SK-N-SH treated with all-trans-retinoic acid at 6 μM for 48 hours (cell line): Measurements from ENCODE around the gene MC4R.

Source experiments
- ATAC-seq: fragments of 200-7000 bp; cut with Tn5 transposase; 3 replicates; pipeline ENCODE4 v1.9.1; 2020; ENCODE audit warnings: mild to moderate bottlenecking, moderate library complexity
- ARNTL ChIP-seq: fragments of 450-650 bp; formaldehyde crosslinking; IDR thresholded peaks from 2 replicates; pipeline ENCODE4 v1.5.0; 2020; ENCODE audit warnings: low read depth, mild to moderate bottlenecking, moderate library complexity, borderline replicate concordance
- CREB5 ChIP-seq: fragments of 250-450 bp; sonication (Bioruptor Pico); IDR thresholded peaks from 2 replicates; pipeline ENCODE4 v1.5.1; 2020; ENCODE audit warnings: low read depth, mild to moderate bottlenecking, moderate library complexity
- CSDC2 ChIP-seq: fragments of 250-450 bp; sonication (Bioruptor Pico); IDR thresholded peaks from 2 replicates; pipeline ENCODE4 v1.5.0; 2020; ENCODE audit warnings: mild to moderate bottlenecking, moderate library complexity
- CSRNP3 ChIP-seq: fragments of 250-450 bp; sonication (Bioruptor Pico); IDR thresholded peaks from 2 replicates; pipeline ENCODE4 v1.5.1; 2021; ENCODE audit warnings: mild to moderate bottlenecking, moderate library complexity
- ESRRG ChIP-seq: fragments of 250-450 bp; sonication (Bioruptor Pico); IDR thresholded peaks from 2 replicates; pipeline ENCODE4 v1.6.1; 2021; ENCODE audit warnings: mild to moderate bottlenecking
- GLIS3 ChIP-seq: fragments of 250-450 bp; sonication (Bioruptor Pico); IDR thresholded peaks from 2 replicates; pipeline ENCODE4 v1.5.0; 2020; ENCODE audit warnings: mild to moderate bottlenecking, moderate library complexity
- ISL1 ChIP-seq: fragments of 250-450 bp; sonication (Bioruptor Pico); IDR thresholded peaks from 2 replicates; pipeline ENCODE4 v2.1.2; 2022; ENCODE audit warnings: mild to moderate bottlenecking, moderate library complexity
- OSR1 ChIP-seq: fragments of 250-450 bp; sonication (Bioruptor Pico); IDR thresholded peaks from 2 replicates; pipeline ENCODE4 v1.8.0; 2022; ENCODE audit warnings: moderate library complexity, mild to moderate bottlenecking, inconsistent platforms
- POU6F1 ChIP-seq: fragments of 250-450 bp; sonication (Bioruptor Pico); IDR thresholded peaks from 2 replicates; pipeline ENCODE4 v1.8.0; 2021; ENCODE audit warnings: low read depth, mild to moderate bottlenecking, moderate library complexity, borderline replicate concordance
- PPARA ChIP-seq: fragments of 250-450 bp; sonication (Bioruptor Pico); IDR thresholded peaks from 2 replicates; pipeline ENCODE4 v1.5.0; 2020; ENCODE audit warnings: mild to moderate bottlenecking, borderline replicate concordance
- RARB ChIP-seq: fragments of 250-450 bp; sonication (Bioruptor Pico); IDR thresholded peaks from 2 replicates; pipeline ENCODE4 v1.8.0; 2021; ENCODE audit warnings: mild to moderate bottlenecking, moderate library complexity
- SNAI2 ChIP-seq: fragments of 250-450 bp; sonication (Bioruptor Pico); IDR thresholded peaks from 2 replicates; pipeline ENCODE4 v1.5.0; 2020; ENCODE audit warnings: mild to moderate bottlenecking, moderate library complexity
- TOX ChIP-seq: fragments of 250-450 bp; sonication (Bioruptor Pico); IDR thresholded peaks from 2 replicates; pipeline ENCODE4 v1.8.0; 2021; ENCODE audit warnings: mild to moderate bottlenecking, moderate library complexity, borderline replicate concordance
- TSHZ2 ChIP-seq: fragments of 250-450 bp; sonication (Bioruptor Pico); IDR thresholded peaks from 2 replicates; pipeline ENCODE4 v1.5.0; 2020; ENCODE audit warnings: mild to moderate bottlenecking, moderate library complexity
- ZC3H10 ChIP-seq: fragments of 250-450 bp; sonication (Bioruptor Pico); IDR thresholded peaks from 2 replicates; pipeline ENCODE4 v1.5.1; 2021; ENCODE audit warnings: mild to moderate bottlenecking, moderate library complexity
- ZFP3 ChIP-seq: fragments of 250-450 bp; sonication (Bioruptor Pico); IDR thresholded peaks from 2 replicates; pipeline ENCODE4 v1.5.0; 2020; ENCODE audit warnings: mild to moderate bottlenecking, moderate library complexity
- ZFP30 ChIP-seq: fragments of 450-650 bp; formaldehyde crosslinking; IDR thresholded peaks from 2 replicates; pipeline ENCODE4 v1.5.0; 2022; ENCODE audit warnings: mild to moderate bottlenecking, moderate library complexity
- ZNF565 ChIP-seq: fragments of 450-650 bp; formaldehyde crosslinking; conservative IDR thresholded peaks from 2 replicates; pipeline ENCODE4 v1.5.0; 2020; ENCODE audit warnings: low read depth, mild to moderate bottlenecking, moderate library complexity
- ZNF70 ChIP-seq: fragments of 450-650 bp; formaldehyde crosslinking; IDR thresholded peaks from 2 replicates; pipeline ENCODE4 v1.5.0; 2020; ENCODE audit warnings: mild to moderate bottlenecking, moderate library complexity
- ZNF8 ChIP-seq: fragments of 450-650 bp; formaldehyde crosslinking; IDR thresholded peaks from 2 replicates; pipeline ENCODE4 v1.5.0; 2020; ENCODE audit warnings: mild to moderate bottlenecking, moderate library complexity

The MC4R gene

GRCh38 chr18:60377778-60378469 lies 5.3 kb upstream of the MC4R start:
- ATAC-seq: no peak
- TF ChIP-seq ZFP3 (CRISPR knock-in tag) (no peak), CSRNP3 (no peak), ZNF8 (CRISPR knock-in tag) (no peak), CREB5 (CRISPR knock-in tag) (no peak), ESRRG (CRISPR knock-in tag) (no peak), ARNTL (CRISPR knock-in tag) (no peak), RARB (CRISPR knock-in tag) (no peak), CSDC2 (CRISPR knock-in tag) (no peak)

GRCh38 chr18:60372132-60372531 lies 443 bp downstream of the MC4R start:
- ATAC-seq: no peak; the same call in 1 of the 3 replicates
- no peak for TF ChIP-seq ZFP30 (CRISPR knock-in tag)
- TF ChIP-seq CSRNP3: no peak
- TF ChIP-seq TSHZ2: no peak
- no peak for TF ChIP-seq OSR1 (CRISPR knock-in tag)
- no peak for TF ChIP-seq GLIS3 (CRISPR knock-in tag)
- TF ChIP-seq SNAI2 (CRISPR knock-in tag): no peak
- TF ChIP-seq ESRRG (CRISPR knock-in tag): no peak
- TF ChIP-seq PPARA (CRISPR knock-in tag): no peak
- TF ChIP-seq RARB (CRISPR knock-in tag): no peak
- TF ChIP-seq ZNF565 (CRISPR knock-in tag): no peak
- no peak for TF ChIP-seq ISL1
- TF ChIP-seq ZC3H10 (CRISPR knock-in tag): no peak

GRCh38 chr18:60358516-60358915 lies 14.1 kb downstream of the MC4R start:
- peak; percentile 95 for ATAC-seq
- TF ChIP-seq POU6F1 (CRISPR knock-in tag) (no peak), ISL1 (peak; percentile 62)
- TF ChIP-seq, all 23 proteins: peak for 1

- TF ChIP-seq RARB (CRISPR knock-in tag) (no peak), ZNF70 (CRISPR knock-in tag) (no peak), ZFP30 (CRISPR knock-in tag) (no peak), TOX (CRISPR knock-in tag) (no peak), GLIS3 (CRISPR knock-in tag) (no peak), CREB5 (CRISPR knock-in tag) (no peak), ZNF565 (CRISPR knock-in tag) (no peak), OSR1 (CRISPR knock-in tag) (no peak), TSHZ2 (no peak), ARNTL (CRISPR knock-in tag) (no peak)
- no peak for ATAC-seq
These were observed 21.6 kb downstream of the MC4R start for GRCh38 chr18:60350941-60351340.
